NCI-H345 treated with DMSO at 0.1 percent for 48 hours (cell line): ENCODE results near the gene RGMB.

Experiments used
- DNase-seq: peaks from one replicate; lab custom pipeline; 2025; ENCODE audit not compliant: unreplicated experiment; lab: John Stamatoyannopoulos, UW

RGMB gene

GRCh38 chr5:98816582-98817222, 43.2 kb downstream of the RGMB start:
- no peak for DNase-seq

GRCh38 chr5:98825582-98826375, 52.3 kb downstream of the RGMB start:
- DNase-seq, result no peak

- peak; percentile 11 for DNase-seq
Observed at GRCh38 chr5:98827161-98827560, 53.7 kb downstream of the RGMB start.

- DNase-seq, result no peak
Observed at GRCh38 chr5:98827588-98828284, 54.3 kb downstream of the RGMB start.

GRCh38 chr5:98836175-98836574, 62.7 kb downstream of the RGMB start:
- no peak for DNase-seq

- no peak for DNase-seq
Observed at GRCh38 chr5:98839469-98840383, 66.3 kb downstream of the RGMB start.

- no peak for DNase-seq
Observed at GRCh38 chr5:98840946-98841345, 67.5 kb downstream of the RGMB start.

GRCh38 chr5:98843481-98843880, 70.0 kb downstream of the RGMB start:
- DNase-seq, result no peak

GRCh38 chr5:98844865-98845264, 71.4 kb downstream of the RGMB start:
- no peak for DNase-seq

- no peak for DNase-seq
Observed at GRCh38 chr5:98845878-98846277, 72.4 kb downstream of the RGMB start.
